NB4 (cell line): Measurements from ENCODE around the gene PRR36.

Source experiments
- POLR2A ChIP-seq: IDR thresholded peaks from 2 replicates; pipeline ENCODE4 v1.6.1; 2011; ENCODE audit warnings: mild to moderate bottlenecking; ENCODE audit not compliant: insufficient read length; ENCODE audit errors: extremely low read depth
- TF ChIP-seq, protein P1 (sequence below): IDR thresholded peaks from one replicate; pipeline ENCODE4 v1.5.1; 2012; ENCODE audit warnings: low read depth, low read length

DNA sequence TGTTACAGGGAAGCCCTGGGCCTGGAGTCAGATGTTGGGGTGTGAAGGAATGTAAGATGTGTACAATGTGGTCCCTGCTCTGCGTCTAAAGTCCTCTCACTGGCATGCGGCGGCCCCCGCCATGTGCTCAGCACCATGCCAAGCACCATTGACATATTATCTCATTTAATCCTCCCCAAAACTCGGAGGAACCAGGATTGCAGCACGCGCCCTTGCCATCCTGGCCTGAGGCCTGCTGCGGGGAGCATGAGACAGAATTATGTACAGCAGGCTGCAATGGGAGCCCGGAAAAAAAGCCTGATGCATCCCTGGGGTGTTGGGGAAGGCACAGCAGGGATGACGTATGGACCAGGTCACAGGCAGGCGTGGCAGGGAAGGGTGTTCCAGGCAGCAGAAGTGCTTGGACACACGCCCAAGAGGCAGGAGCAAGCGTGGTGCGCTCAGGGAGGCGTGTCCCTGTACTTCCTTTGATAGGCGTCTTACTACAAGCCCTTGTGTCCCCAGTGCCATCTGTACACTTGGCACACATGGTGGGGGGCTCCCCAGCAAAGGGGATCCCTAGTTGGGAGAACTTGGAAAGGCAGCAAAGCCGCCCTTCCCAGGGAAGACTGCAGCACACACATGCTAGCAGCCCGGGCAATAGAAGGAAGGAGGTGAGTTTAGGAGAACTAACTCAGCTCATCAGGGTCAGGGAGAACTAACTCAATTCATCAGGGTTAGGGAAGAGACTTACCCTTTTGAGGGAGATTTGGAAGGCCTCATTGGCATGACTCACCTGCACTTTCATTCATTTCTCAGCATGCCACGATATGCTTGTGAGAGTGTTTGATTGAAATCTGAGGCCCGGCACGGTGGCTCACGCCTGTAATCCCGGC is 40.7 kb downstream of the PRR36 start:
- TF ChIP-seq, protein P1, sequence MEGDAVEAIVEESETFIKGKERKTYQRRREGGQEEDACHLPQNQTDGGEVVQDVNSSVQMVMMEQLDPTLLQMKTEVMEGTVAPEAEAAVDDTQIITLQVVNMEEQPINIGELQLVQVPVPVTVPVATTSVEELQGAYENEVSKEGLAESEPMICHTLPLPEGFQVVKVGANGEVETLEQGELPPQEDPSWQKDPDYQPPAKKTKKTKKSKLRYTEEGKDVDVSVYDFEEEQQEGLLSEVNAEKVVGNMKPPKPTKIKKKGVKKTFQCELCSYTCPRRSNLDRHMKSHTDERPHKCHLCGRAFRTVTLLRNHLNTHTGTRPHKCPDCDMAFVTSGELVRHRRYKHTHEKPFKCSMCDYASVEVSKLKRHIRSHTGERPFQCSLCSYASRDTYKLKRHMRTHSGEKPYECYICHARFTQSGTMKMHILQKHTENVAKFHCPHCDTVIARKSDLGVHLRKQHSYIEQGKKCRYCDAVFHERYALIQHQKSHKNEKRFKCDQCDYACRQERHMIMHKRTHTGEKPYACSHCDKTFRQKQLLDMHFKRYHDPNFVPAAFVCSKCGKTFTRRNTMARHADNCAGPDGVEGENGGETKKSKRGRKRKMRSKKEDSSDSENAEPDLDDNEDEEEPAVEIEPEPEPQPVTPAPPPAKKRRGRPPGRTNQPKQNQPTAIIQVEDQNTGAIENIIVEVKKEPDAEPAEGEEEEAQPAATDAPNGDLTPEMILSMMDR, result no peak
- TF ChIP-seq POLR2A, result no peak
